CD4-positive, CD25-positive, alpha-beta regulatory T cell (primary cell): ENCODE data around the gene ATXN1. TPM values are rescaled to one million over a fixed set of nuclear protein-coding genes. Genes with fewer than 3 reads are reported as not detected.

ENCODE experiments used
- ATAC-seq, 2 donors: fragments of 150-1000 bp; cut with Tn5 transposase; one replicate each; pipeline ENCODE4 v1.10.0; 2021; ENCODE audit warnings: low read depth in 2 of 2, moderate number of reproducible peaks in 2 of 2, moderate library complexity in 1 of 2
- DNase-seq, 3 donors: peaks; one replicate each; pipeline versions ENCODE4 v3.0.0 to v3.0.0-alpha.2; 2012 to 2022; ENCODE audit warnings: mixed read lengths in 1 of 3
- H3K27ac ChIP-seq: one replicate; pipeline ENCODE4 v1.7.0; 2013; ENCODE audit warnings: mild to moderate bottlenecking, low read length; ENCODE audit not compliant: insufficient read depth, poor library complexity, severe bottlenecking
- H3K27me3 ChIP-seq: one replicate; pipeline ENCODE4 v1.7.0; 2013; ENCODE audit warnings: low read length; ENCODE audit not compliant: control insufficient read depth, insufficient read depth
- H3K36me3 ChIP-seq: one replicate; pipeline ENCODE4 v1.7.0; 2013; ENCODE audit warnings: mild to moderate bottlenecking, low read length, moderate library complexity; ENCODE audit not compliant: control insufficient read depth, insufficient read depth
- H3K4me1 ChIP-seq: 2 replicates; pipeline ENCODE4 v1.7.0; 2013; ENCODE audit warnings: mild to moderate bottlenecking, low read length; ENCODE audit not compliant: insufficient read depth, control insufficient read depth, poor library complexity, severe bottlenecking
- H3K4me3 ChIP-seq: one replicate; pipeline ENCODE4 v1.7.0; 2013; ENCODE audit warnings: low read depth, mild to moderate bottlenecking, low read length, moderate library complexity
- H3K9me3 ChIP-seq, 2 experiments: 1 replicate in 1 of 2; 2 replicates in 1 of 2; pipeline ENCODE4 v1.7.0; 2013; ENCODE audit warnings: low read length in 2 of 2, mild to moderate bottlenecking in 1 of 2, moderate library complexity in 1 of 2; ENCODE audit not compliant: control insufficient read depth in 2 of 2
- H3K27ac Mint-ChIP-seq, 3 donors: one replicate each; pipeline ENCODE4 v1.8.0; 2020 to 2022; ENCODE audit warnings: mild to moderate bottlenecking in 3 of 3, mixed read lengths in 3 of 3, moderate library complexity in 2 of 3
- H3K27me3 Mint-ChIP-seq: one replicate; pipeline ENCODE4 v1.8.0; 2022; ENCODE audit warnings: mild to moderate bottlenecking, mixed read lengths
- H3K36me3 Mint-ChIP-seq: one replicate; pipeline ENCODE4 v1.8.0; 2020; ENCODE audit warnings: mixed read lengths
- H3K4me1 Mint-ChIP-seq, 4 donors: one replicate each; pipeline ENCODE4 v1.8.0; 2020 to 2022; ENCODE audit warnings: mixed read lengths in 4 of 4, mild to moderate bottlenecking in 1 of 4
- H3K4me3 Mint-ChIP-seq, 4 donors: one replicate each; pipeline ENCODE4 v1.8.0; 2020 to 2022; ENCODE audit warnings: mild to moderate bottlenecking in 4 of 4, mixed read lengths in 4 of 4, moderate library complexity in 3 of 4
- H3K9me3 Mint-ChIP-seq, 7 donors: one replicate each; pipeline ENCODE4 v1.8.0; 2020 to 2022; ENCODE audit warnings: mixed read lengths in 7 of 7, mild to moderate bottlenecking in 3 of 7, moderate library complexity in 2 of 7
- polyA plus RNA-seq, 4 donors: library from polyadenylated mRNA; unstranded; fragments of 300-500 nt; fragmentation: Illumina TruSeq; gene quantifications; one replicate each; pipeline ENCODE4 v1.2.3, GENCODE V29; 2021
- total RNA-seq: library from RNA; stranded (reverse); gene quantifications from one replicate; pipeline ENCODE4 v1.2.3, GENCODE V29; 2022

Gene ATXN1
- total and polyA plus RNA-seq, 5 donors from 2014 or later, result 15.8 to 191 (median 19.2) TPM

DNA sequence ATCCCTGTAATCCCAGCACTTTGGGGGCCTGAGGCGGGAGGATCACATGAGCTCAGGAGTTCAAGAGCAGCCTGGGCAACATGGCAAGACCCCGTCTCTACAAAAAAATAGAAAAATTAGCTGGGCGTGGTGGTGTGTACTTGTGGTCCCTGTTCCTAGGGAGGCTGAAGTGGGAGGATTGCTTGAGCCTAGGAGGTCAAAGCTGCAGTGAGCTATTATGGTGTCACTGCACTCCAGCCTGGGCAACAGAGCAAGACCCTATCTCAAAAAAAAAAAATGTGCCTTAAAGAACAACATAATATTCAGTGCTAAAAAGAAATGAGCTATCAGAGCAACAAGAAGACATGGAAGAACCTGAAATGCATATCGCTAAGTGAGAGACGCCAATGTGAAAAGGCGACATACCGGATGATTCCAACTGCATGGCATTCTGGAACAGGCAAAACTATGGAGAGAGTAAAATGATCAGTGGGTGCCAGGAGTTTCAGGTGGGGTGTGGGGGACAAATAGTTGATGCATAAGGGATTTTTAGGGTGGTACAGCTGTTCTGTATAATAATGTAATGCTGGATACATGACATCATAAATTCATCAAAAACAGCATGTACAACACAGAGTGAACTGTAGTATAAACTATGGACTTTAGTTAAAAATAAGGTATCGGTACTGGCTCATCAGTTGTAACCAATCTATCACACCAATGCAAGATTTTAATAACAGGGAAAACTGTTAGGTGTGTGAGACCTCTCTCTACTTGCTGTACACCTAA lies 442.1 kb downstream of the ATXN1 start:
- Mint-ChIP-seq H3K27me3 (no peaks in the 10 kb centered on the region), H3K4me3 (peak overlapping the region in 3 of 4 donors; percentile 43 to 86 (median 78)), H3K4me1 (peaks cover 19 to 73% (median 54%) of the 10 kb centered on the region in 4 donors), H3K9me3 (no peaks in the 10 kb centered on the region), H3K27ac (peak overlapping the region; percentile 91 to 99 (median 96)), H3K36me3 (peaks cover 12% of the 10 kb centered on the region)
- Histone ChIP-seq H3K36me3 (no peaks in the 10 kb centered on the region), H3K27ac (peak overlapping the region; percentile 87), H3K4me3 (peak overlapping the region; percentile 65), H3K9me3 (no peaks in the 10 kb centered on the region), H3K4me1 (peaks cover 64% of the 10 kb centered on the region), H3K27me3 (no peaks in the 10 kb centered on the region)
- no peak for DNase-seq
- ATAC-seq, result no peak

DNA sequence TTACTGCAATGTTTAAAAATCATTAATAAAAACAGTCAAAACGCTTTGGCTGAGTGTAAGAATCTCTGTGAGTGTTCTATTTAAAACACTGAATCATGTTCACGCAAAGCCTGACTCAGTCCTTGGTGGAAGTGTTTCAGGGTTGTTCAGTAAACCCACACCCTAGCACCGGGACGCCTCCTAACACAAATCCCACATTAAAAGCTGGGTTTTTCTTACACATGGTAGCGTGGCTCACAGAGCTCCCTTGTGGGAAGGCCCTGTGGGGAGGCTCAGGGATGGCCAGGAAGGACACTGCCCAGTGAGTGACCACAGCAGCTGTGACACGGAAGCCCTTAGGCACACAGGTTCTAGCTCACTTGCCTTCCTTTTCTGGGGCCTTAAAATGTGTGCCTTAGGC lies 442.7 kb downstream of the ATXN1 start:
- Mint-ChIP-seq H3K36me3 (peaks cover 12% of the 10 kb centered on the region), H3K4me3 (no peak overlapping the region), H3K9me3 (no peaks in the 10 kb centered on the region), H3K27ac (peak overlapping the region; percentile 91 to 99 (median 96)), H3K4me1 (peaks cover 19 to 67% (median 51%) of the 10 kb centered on the region in 4 donors), H3K27me3 (no peaks in the 10 kb centered on the region)
- Histone ChIP-seq H3K4me3 (no peak overlapping the region), H3K27ac (peak overlapping the region; percentile 28), H3K9me3 (no peaks in the 10 kb centered on the region), H3K36me3 (no peaks in the 10 kb centered on the region), H3K4me1 (peaks cover 58% of the 10 kb centered on the region), H3K27me3 (no peaks in the 10 kb centered on the region)
- DNase-seq (no peak), ATAC-seq (no peak)

DNA sequence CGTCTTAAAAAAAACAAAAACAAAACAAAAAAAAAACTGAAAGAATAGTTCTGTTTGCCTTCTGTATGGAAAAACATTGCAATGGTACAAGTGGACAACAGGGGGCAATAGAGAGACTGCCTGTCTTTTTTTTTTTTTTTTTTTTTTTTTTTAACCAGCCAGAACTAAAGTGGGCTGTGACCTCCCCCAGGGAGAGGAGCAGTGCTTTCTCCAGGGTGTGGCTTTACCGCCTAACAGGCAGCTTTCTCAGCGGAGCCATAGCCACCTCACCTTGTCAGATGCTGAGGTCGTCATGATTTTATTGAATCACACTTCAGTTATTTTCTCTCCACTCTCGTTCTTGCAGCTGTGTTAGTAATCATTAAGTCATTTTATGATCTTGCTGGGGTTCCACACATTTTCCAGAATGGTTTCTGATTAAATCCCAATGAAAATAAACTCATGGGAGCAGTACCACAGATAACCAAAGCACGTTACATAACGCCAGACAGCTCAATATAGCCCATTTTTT lies 444.5 kb downstream of the ATXN1 start:
- H3K9me3 ChIP-seq, result no peaks in the 10 kb centered on the region
- no peak for ATAC-seq
- peaks cover 41% of the 10 kb centered on the region for H3K4me1 ChIP-seq
- H3K27me3 ChIP-seq, result no peaks in the 10 kb centered on the region
- H3K4me3 ChIP-seq, result no peak overlapping the region
- peak overlapping the region in 2 of 3 donors; percentile 16 to 89 for H3K27ac Mint-ChIP-seq
- H3K4me1 Mint-ChIP-seq, result peaks cover 16 to 57% (median 38%) of the 10 kb centered on the region in 4 donors
- no peak overlapping the region for H3K4me3 Mint-ChIP-seq
- H3K9me3 Mint-ChIP-seq, result no peaks in the 10 kb centered on the region
- no peaks in the 10 kb centered on the region for H3K36me3 ChIP-seq
- peak; percentile 24 to 64 (median 50) for DNase-seq
- H3K27ac ChIP-seq, result no peak overlapping the region
- peaks cover 18% of the 10 kb centered on the region for H3K36me3 Mint-ChIP-seq
- H3K27me3 Mint-ChIP-seq, result no peaks in the 10 kb centered on the region

DNA sequence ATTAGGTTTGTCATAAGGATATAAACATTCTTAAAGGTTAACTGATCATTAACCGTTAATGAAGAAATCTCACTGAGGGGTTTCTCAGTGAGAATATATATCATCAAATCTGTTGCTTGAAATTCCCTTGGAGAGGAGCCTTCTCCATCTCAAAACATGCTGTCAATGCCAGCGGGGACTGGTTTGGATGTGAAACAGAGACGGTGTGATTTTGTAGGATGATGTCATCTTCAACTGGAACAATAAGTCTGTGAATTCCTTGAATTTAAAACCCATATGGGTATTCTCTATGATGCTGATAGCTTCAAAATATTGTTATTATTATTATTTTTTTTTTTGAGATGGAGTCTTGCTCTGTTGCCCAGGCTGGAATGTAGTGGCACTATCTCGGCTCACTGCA lies 447.0 kb downstream of the ATXN1 start:
- H3K36me3 Mint-ChIP-seq, result peaks cover 22% of the 10 kb centered on the region
- no peak for ATAC-seq
- DNase-seq, result no peak
- no peak overlapping the region for H3K27ac ChIP-seq
- H3K4me3 ChIP-seq, result no peak overlapping the region
- no peaks in the 10 kb centered on the region for H3K9me3 Mint-ChIP-seq
- H3K27me3 Mint-ChIP-seq, result no peaks in the 10 kb centered on the region
- no peaks in the 10 kb centered on the region for H3K9me3 ChIP-seq
- no peak overlapping the region for H3K4me3 Mint-ChIP-seq
- peaks cover 18 to 34% (median 23%) of the 10 kb centered on the region in 4 donors for H3K4me1 Mint-ChIP-seq
- H3K36me3 ChIP-seq, result peaks cover 3% of the 10 kb centered on the region
- peaks cover 16% of the 10 kb centered on the region for H3K4me1 ChIP-seq
- no peak overlapping the region for H3K27ac Mint-ChIP-seq
- no peaks in the 10 kb centered on the region for H3K27me3 ChIP-seq

DNA sequence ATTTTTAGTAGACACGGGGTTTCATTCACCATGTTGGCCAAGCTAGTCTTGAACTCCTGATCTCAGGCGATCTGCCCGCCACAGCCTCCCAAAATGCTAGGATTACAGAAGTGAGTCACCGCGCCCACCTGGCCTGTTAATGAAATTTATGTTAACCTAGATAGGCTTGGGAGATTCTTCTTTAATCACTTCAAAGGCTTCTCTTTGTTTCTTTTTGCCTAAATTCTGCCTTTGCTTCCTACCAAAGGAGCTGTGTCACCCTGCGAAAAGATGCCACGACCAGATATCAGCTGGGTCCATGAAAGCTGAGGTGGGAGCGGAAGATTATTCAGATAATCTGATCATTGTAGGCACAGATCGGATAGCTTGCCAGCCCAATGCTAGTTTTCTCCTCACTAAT lies 447.5 kb downstream of the ATXN1 start:
- no peaks in the 10 kb centered on the region for H3K27me3 Mint-ChIP-seq
- H3K4me3 ChIP-seq, result no peak overlapping the region
- no peak overlapping the region for H3K27ac ChIP-seq
- H3K36me3 Mint-ChIP-seq, result peaks cover 24% of the 10 kb centered on the region
- no peak for DNase-seq
- no peak for ATAC-seq
- H3K27ac Mint-ChIP-seq, result no peak overlapping the region
- H3K4me1 ChIP-seq, result peaks cover 11% of the 10 kb centered on the region
- peaks cover 19 to 28% (median 20%) of the 10 kb centered on the region in 4 donors for H3K4me1 Mint-ChIP-seq
- no peaks in the 10 kb centered on the region for H3K9me3 Mint-ChIP-seq
- no peaks in the 10 kb centered on the region for H3K9me3 ChIP-seq
- peaks cover 5% of the 10 kb centered on the region for H3K36me3 ChIP-seq
- no peaks in the 10 kb centered on the region for H3K27me3 ChIP-seq
- H3K4me3 Mint-ChIP-seq, result no peak overlapping the region

DNA sequence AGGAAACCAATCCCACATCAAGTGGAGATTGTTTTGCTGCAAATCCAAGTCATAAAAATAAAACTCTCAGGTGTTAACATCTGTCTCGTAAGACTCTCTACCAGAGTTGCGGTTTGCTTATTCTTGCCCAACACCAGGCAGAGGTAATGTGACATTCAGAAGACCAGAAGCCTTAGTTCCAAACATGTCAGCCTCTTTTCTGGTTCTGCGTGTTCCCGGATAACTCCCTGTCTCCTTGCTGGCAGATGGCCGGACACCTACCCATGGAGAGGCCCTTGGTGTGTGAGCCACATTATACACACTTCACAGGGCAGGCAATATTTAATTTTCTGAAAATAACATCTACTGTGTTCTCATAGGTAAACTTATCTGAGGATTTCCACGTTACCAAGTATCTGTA lies 449.5 kb downstream of the ATXN1 start:
- H3K9me3 ChIP-seq, result no peaks in the 10 kb centered on the region
- H3K36me3 ChIP-seq, result peaks cover 9% of the 10 kb centered on the region
- Mint-ChIP-seq H3K9me3 (no peaks in the 10 kb centered on the region), H3K4me3 (no peak overlapping the region), H3K36me3 (peaks cover 24% of the 10 kb centered on the region), H3K27me3 (no peaks in the 10 kb centered on the region), H3K27ac (no peak overlapping the region), H3K4me1 (peaks cover 4 to 15% (median 11%) of the 10 kb centered on the region in 4 donors)
- H3K4me1 ChIP-seq, result no peaks in the 10 kb centered on the region
- no peak overlapping the region for H3K4me3 ChIP-seq
- ATAC-seq (no peak), DNase-seq (no peak)
- no peaks in the 10 kb centered on the region for H3K27me3 ChIP-seq
- H3K27ac ChIP-seq, result no peak overlapping the region

DNA sequence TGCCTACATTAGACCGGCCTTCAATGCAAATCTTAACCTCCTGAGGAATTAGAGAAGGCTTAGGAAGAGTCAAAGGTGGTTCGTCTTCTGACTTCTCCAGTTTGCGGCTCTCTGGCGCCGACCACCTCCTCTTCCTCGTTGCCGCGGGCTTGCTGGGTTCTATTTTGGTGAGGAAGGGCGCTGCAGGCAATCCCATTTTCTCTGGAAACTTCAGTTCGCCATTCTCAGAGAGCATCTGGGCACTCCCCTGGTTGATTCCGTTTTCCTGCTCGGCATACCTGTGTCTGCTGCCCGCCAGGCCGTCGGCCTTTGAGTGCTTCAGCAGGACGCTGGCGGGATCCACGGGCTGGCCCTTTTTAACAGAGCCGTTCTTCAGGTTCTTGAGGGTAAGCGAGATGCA lies 454.9 kb downstream of the ATXN1 start:
- no peaks in the 10 kb centered on the region for H3K9me3 ChIP-seq
- H3K27ac Mint-ChIP-seq, result peak overlapping the region in 2 of 3 donors; percentile 25 to 53
- no peak for ATAC-seq
- peaks cover 57% of the 10 kb centered on the region for H3K36me3 ChIP-seq
- H3K27me3 Mint-ChIP-seq, result no peaks in the 10 kb centered on the region
- H3K36me3 Mint-ChIP-seq, result peaks cover 32% of the 10 kb centered on the region
- H3K4me3 Mint-ChIP-seq, result no peak overlapping the region
- H3K4me1 ChIP-seq, result no peaks in the 10 kb centered on the region
- no peak for DNase-seq
- no peak overlapping the region for H3K4me3 ChIP-seq
- peaks cover 0 to 10% (median 4%) of the 10 kb centered on the region in 4 donors for H3K4me1 Mint-ChIP-seq
- H3K27me3 ChIP-seq, result no peaks in the 10 kb centered on the region
- H3K9me3 Mint-ChIP-seq, result no peaks in the 10 kb centered on the region
- no peak overlapping the region for H3K27ac ChIP-seq

GRCh38 chr6:16305788-16306187 lies 455.5 kb downstream of the ATXN1 start:
- H3K27me3 ChIP-seq, result no peaks in the 10 kb centered on the region
- peaks cover 62% of the 10 kb centered on the region for H3K36me3 ChIP-seq
- Mint-ChIP-seq H3K27me3 (no peaks in the 10 kb centered on the region), H3K9me3 (no peaks in the 10 kb centered on the region), H3K36me3 (peaks cover 35% of the 10 kb centered on the region), H3K27ac (peak overlapping the region in 1 of 3 donors; percentile 53), H3K4me1 (peaks cover 0 to 10% (median 3%) of the 10 kb centered on the region in 4 donors), H3K4me3 (no peak overlapping the region)
- ATAC-seq (peak in 1 of 2 donors; percentile 14), DNase-seq (no peak)
- no peaks in the 10 kb centered on the region for H3K4me1 ChIP-seq
- no peak overlapping the region for H3K27ac ChIP-seq
- no peaks in the 10 kb centered on the region for H3K9me3 ChIP-seq
- H3K4me3 ChIP-seq, result no peak overlapping the region
